ENCODE data around the gene POMGNT1. TPM values are rescaled to one million over a fixed set of nuclear protein-coding genes. Genes with fewer than 3 reads are reported as not detected.

Gene POMGNT1
- total RNA-seq, 4 donors from 2014 or later = 5.6 to 67.2 (median 31.8) TPM

- peak overlapping the region; percentile 15 to 59 for H3K27ac ChIP-seq
- H3K36me3 ChIP-seq = no peaks in the 10 kb centered on the region
- no peaks in the 10 kb centered on the region for H3K4me1 ChIP-seq
- no peaks in the 10 kb centered on the region for H3K9me3 ChIP-seq
- H3K27me3 ChIP-seq = no peaks in the 10 kb centered on the region
- intact Hi-C loops (cut with DNase I; ENCODE audit: low total_unique reads) = no loop called here
- no peak for TF ChIP-seq POLR2A (IDR thresholded peaks at IDR 0.05)
- no peak for TF ChIP-seq CTCF (IDR thresholded peaks at IDR 0.05)
- no peak overlapping the region for H3K4me3 ChIP-seq
- DNase-seq = no peak
These were observed 48.1 kb downstream of the POMGNT1 start for GRCh38 chr1:46150085-46150484.

- no peak overlapping the region for H3K4me3 ChIP-seq
- no peak overlapping the region for H3K27ac ChIP-seq
- no peaks in the 10 kb centered on the region for H3K4me1 ChIP-seq
- H3K9me3 ChIP-seq = no peaks in the 10 kb centered on the region
- intact Hi-C loops (cut with DNase I; ENCODE audit: low total_unique reads) = no loop called here
- no peak for TF ChIP-seq CTCF (IDR thresholded peaks at IDR 0.05)
- no peak for TF ChIP-seq POLR2A (IDR thresholded peaks at IDR 0.05)
- no peak for DNase-seq
- H3K36me3 ChIP-seq = no peaks in the 10 kb centered on the region
- H3K27me3 ChIP-seq = no peaks in the 10 kb centered on the region
These were observed 49.9 kb downstream of the POMGNT1 start for GRCh38 chr1:46148318-46148717.

Small RNA genes within 50 kb of the gene (small RNA-seq; reads per million reads assigned to genes)
- gene AL672043.1 = not detected

Other genes with a start within 250 kb of the POMGNT1 start
- 10 to 100 TPM; 23.5 to 83.7 (median 38.3) TPM for gene PIK3R3, start 65.8 kb downstream of the POMGNT1 start, total RNA-seq
- 10 to 100 TPM in 3 of 4 donors, 1 to 10 TPM in 1; 4.1 to 62.8 (median 29.1) TPM for gene TSPAN1, start 23.3 kb downstream of the POMGNT1 start, total RNA-seq
- not detected for gene P3R3URF, start 21.9 kb downstream of the POMGNT1 start, total RNA-seq
- gene LURAP1, start 4.9 kb upstream of the POMGNT1 start, total RNA-seq = 10 to 100 TPM in 1 of 4 donors, 1 to 10 TPM in 3; 4.1 to 19.8 (median 5.9) TPM
- 1 to 10 TPM in 2 of 4 donors, not detected in 2; 1.2 to 7.3 TPM for gene RAD54L, start 49.3 kb upstream of the POMGNT1 start, total RNA-seq
- 10 to 100 TPM; 26.8 to 87.2 (median 60.3) TPM for gene LRRC41, start 105.2 kb upstream of the POMGNT1 start, total RNA-seq
- gene UQCRH, start 105.3 kb upstream of the POMGNT1 start, total RNA-seq = 100 to 1,000 TPM; 111 to 354 (median 296) TPM
- 10 to 100 TPM in 3 of 4 donors, 1 to 10 TPM in 1; 1.0 to 42.4 (median 23.2) TPM for gene NSUN4, start 142.4 kb upstream of the POMGNT1 start, total RNA-seq
- gene FAAH, start 195.9 kb upstream of the POMGNT1 start, total RNA-seq = 10 to 100 TPM; 10.6 to 40.2 (median 15.8) TPM